A673 (cell line): ENCODE results near the gene BARX2. TPM values are rescaled to one million over a fixed set of nuclear protein-coding genes. Genes with fewer than 3 reads are reported as not detected.

Source experiments
- BruUV-seq: library from RNA; stranded (reverse); fragments of 400-500 nt; replicated peaks from 2 replicates; lab custom pipeline; 2021; lab: Mats Ljungman, UMichigan
- CTCF ChIA-PET: fragments of 300-600 bp; sonication (Branson Sonifier 250); formaldehyde crosslinking; loops from one replicate; lab custom pipeline; 2022; ENCODE audit warnings: antibody characterized with exemption; lab: Charles Lee
- POLR2A ChIA-PET: fragments of 300-600 bp; sonication (Branson Sonifier 250); formaldehyde crosslinking; loops from one replicate; lab custom pipeline; 2022; ENCODE audit warnings: antibody characterized with exemption; ENCODE audit not compliant: low non-redundant PET; lab: Charles Lee
- DNase-seq: peaks from one replicate; pipeline ENCODE4 v3.0.0-alpha.2; 2015; ENCODE audit warnings: low spot score
- H3K27ac ChIP-seq: fragments of 200-600 bp; sonication (generic); 2 replicates; pipeline ENCODE4 v1.5.1; 2016; ENCODE audit warnings: mixed run types, low read depth, mild to moderate bottlenecking, mixed read lengths, antibody characterized with exemption, low read length; ENCODE audit not compliant: poor library complexity, severe bottlenecking
- H3K27me3 ChIP-seq: fragments of 200-600 bp; sonication (generic); replicated peaks from 2 replicates; pipeline ENCODE4 v1.6.1; 2017; ENCODE audit warnings: mixed run types, low read depth, mild to moderate bottlenecking, mixed read lengths, antibody characterized with exemption, low read length; ENCODE audit not compliant: insufficient read depth, poor library complexity
- H3K36me3 ChIP-seq: fragments of 200-600 bp; sonication (generic); 2 replicates; pipeline ENCODE4 v1.6.1; 2016; ENCODE audit warnings: mixed run types, mild to moderate bottlenecking, mixed read lengths, antibody characterized with exemption, low read length; ENCODE audit not compliant: insufficient read depth, poor library complexity, severe bottlenecking
- H3K4me1 ChIP-seq: fragments of 200-600 bp; sonication (generic); 2 replicates; pipeline ENCODE4 v1.6.1; 2017; ENCODE audit warnings: mixed run types, mild to moderate bottlenecking, mixed read lengths, antibody characterized with exemption, low read length; ENCODE audit not compliant: insufficient read depth, poor library complexity, severe bottlenecking
- H3K4me3 ChIP-seq: fragments of 200-600 bp; sonication (generic); 2 replicates; pipeline ENCODE4 v1.5.1; 2016; ENCODE audit warnings: low read depth, mixed run types, mild to moderate bottlenecking, mixed read lengths, low read length; ENCODE audit not compliant: poor library complexity, severe bottlenecking
- H3K9me3 ChIP-seq: fragments of 200-600 bp; sonication (generic); 2 replicates; pipeline ENCODE4 v1.6.1; 2016; ENCODE audit warnings: mixed run types, low read depth, mild to moderate bottlenecking, mixed read lengths, antibody characterized with exemption, low read length; ENCODE audit not compliant: poor library complexity, severe bottlenecking
- EZH2 ChIP-seq: fragments of 200-600 bp; sonication (generic); IDR thresholded peaks from 2 replicates; pipeline ENCODE4 v1.6.1; 2017; ENCODE audit warnings: borderline replicate concordance, low read depth, mild to moderate bottlenecking, mixed read lengths, antibody characterized with exemption, low read length; ENCODE audit not compliant: poor library complexity, severe bottlenecking
- intact Hi-C: fragments of 100-400 bp; cut with micrococcal nuclease; formaldehyde crosslinking; loops from one replicate; pipeline ENCODE4 v1.10.0; 2022; ENCODE audit not compliant: unreplicated experiment
- total RNA-seq: library from RNA; stranded (reverse); gene quantifications from 2 replicates; pipeline ENCODE4 v1.2.3, GENCODE V29; 2021
- TF ChIP-seq, protein P1 (sequence below): fragments of 300-800, 200-600 bp; sonication (generic); conservative IDR thresholded peaks from 2 replicates; pipeline ENCODE4 v1.5.1; 2017; ENCODE audit warnings: low read depth, mild to moderate bottlenecking, antibody characterized with exemption, low read length, moderate library complexity, mixed read lengths

Gene BARX2
- total RNA-seq, 1 experiment from 2014 or later, result 36.4 TPM

DNA sequence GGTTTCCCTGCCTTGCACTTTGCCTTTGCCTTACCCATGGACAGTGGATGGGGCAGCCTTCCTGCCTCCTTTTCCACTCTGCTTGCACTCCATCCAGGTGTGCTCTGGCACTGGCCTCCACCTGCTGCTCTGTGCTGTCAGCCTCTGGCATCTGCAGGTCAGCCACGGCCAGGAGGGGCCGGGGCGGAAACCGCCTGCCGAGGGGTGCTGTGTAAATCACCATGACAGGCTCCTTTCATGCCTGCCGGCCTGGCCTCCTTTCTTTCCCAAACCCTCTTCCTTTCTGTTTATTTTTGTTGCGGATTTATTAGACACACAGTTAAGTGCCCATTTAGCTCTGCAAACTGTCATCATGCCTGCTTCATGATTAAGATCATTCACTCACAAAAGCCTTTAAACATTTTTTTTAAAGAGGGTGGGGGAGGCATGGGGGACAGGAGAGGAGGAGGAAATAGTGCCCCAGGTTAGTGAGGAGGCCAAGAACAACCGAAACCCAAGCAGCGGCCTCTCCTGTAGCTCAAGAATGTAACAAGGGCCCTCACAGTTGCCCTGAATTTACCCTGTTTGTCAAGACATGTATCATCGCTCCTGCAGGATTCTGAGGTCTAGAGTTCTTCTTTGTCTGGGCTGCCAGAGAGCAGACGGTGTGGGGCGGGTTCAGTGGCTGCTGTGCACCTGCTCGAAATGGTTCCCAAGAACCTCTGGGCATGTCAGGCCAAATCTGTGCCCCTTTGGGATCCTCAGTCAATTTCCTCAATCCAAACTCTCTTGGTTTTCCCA lies 83.3 kb downstream of the BARX2 start:
- intact Hi-C loops, result no loop called here

DNA sequence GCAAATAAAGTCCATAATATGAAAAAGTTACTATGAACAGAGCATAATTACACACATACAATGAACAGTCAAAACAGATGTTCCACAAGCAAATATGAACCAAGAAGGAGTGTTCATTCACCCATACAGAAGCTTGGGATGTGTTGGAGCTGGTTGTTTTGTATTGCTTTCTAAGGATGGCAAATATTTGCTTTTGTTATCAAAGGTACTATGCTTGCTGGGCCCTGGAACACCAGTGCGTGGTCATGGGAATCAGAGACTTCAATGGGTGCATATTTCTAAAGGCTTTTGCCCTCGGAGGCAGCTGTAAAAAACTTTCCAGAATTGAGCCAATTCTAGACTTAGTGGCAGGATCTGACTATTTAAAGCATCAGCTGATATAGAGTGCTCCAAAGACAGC lies 85.1 kb downstream of the BARX2 start:
- POLR2A ChIA-PET, result no interaction called here
- Histone ChIP-seq H3K9me3 (peaks cover 13% of the 10 kb centered on the region), H3K27me3 (no peaks in the 10 kb centered on the region), H3K4me1 (peaks cover 8% of the 10 kb centered on the region), H3K4me3 (no peak overlapping the region), H3K36me3 (no peaks in the 10 kb centered on the region), H3K27ac (no peak overlapping the region)
- no TSS peak for BruUV-seq
- intact Hi-C loops, result no loop called here
- no peak for TF ChIP-seq EZH2
- TF ChIP-seq, protein P1, sequence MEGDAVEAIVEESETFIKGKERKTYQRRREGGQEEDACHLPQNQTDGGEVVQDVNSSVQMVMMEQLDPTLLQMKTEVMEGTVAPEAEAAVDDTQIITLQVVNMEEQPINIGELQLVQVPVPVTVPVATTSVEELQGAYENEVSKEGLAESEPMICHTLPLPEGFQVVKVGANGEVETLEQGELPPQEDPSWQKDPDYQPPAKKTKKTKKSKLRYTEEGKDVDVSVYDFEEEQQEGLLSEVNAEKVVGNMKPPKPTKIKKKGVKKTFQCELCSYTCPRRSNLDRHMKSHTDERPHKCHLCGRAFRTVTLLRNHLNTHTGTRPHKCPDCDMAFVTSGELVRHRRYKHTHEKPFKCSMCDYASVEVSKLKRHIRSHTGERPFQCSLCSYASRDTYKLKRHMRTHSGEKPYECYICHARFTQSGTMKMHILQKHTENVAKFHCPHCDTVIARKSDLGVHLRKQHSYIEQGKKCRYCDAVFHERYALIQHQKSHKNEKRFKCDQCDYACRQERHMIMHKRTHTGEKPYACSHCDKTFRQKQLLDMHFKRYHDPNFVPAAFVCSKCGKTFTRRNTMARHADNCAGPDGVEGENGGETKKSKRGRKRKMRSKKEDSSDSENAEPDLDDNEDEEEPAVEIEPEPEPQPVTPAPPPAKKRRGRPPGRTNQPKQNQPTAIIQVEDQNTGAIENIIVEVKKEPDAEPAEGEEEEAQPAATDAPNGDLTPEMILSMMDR, result no peak
- no peak for DNase-seq
- CTCF ChIA-PET, result interaction anchor here (0.6 kb wide), 1 partner anchor 85 kb away, joined by 3 read pairs; the partner anchor contains the start of gene BARX2

More for the DNA sequence above, 83.3 kb downstream of the BARX2 start:
- peaks cover 2% of the 10 kb centered on the region for H3K36me3 ChIP-seq
- H3K4me3 ChIP-seq, result no peak overlapping the region
- H3K9me3 ChIP-seq, result peaks cover 13% of the 10 kb centered on the region
- H3K27ac ChIP-seq, result no peak overlapping the region
- no peak for DNase-seq
- TF ChIP-seq, protein P1, result no peak
- no peak for TF ChIP-seq EZH2
- BruUV-seq, result no TSS peak
- peaks cover 8% of the 10 kb centered on the region for H3K4me1 ChIP-seq
- H3K27me3 ChIP-seq, result no peaks in the 10 kb centered on the region
- ChIA-PET POLR2A (no interaction called here), CTCF (no interaction called here)

DNA sequence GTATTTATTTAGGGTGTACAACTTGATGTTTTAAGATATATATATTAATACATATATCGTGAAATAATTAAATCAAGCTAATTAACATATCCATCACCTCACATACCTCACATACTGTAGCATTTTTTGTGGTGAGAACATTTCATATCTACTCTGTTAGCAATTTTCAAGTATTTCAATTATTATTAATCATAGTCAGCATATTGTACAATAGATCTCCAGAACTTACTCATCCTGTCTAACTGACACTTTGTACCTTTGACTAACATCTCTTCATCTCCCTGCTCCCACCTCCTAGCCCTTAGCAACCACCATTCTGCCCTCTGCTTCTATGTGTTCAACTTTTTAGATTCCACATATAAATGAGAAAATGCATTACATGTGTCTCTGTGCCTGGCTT lies 108.4 kb downstream of the BARX2 start:
- CTCF ChIA-PET, result no interaction called here
- intact Hi-C loops, result no loop called here
- POLR2A ChIA-PET, result no interaction called here

More for the DNA sequence above, 108.4 kb downstream of the BARX2 start:
- no peaks in the 10 kb centered on the region for H3K27me3 ChIP-seq
- peaks cover 11% of the 10 kb centered on the region for H3K9me3 ChIP-seq
- no peaks in the 10 kb centered on the region for H3K4me1 ChIP-seq
- no peak overlapping the region for H3K27ac ChIP-seq
- DNase-seq, result no peak
- no TSS peak for BruUV-seq
- H3K4me3 ChIP-seq, result no peak overlapping the region
- H3K36me3 ChIP-seq, result no peaks in the 10 kb centered on the region
- TF ChIP-seq, protein P1, result no peak
